NCI-H187 (cell line): ENCODE results near the gene C1orf74.
"Not testable (repeated sequence)": the region's sequence is repeated elsewhere in the genome, so short reads cannot be mapped to it uniquely, and the experiment has no call there.

Experiments used
- DNase-seq, 2 experiments: peaks; one replicate each; lab custom pipeline; 2025; lab: John Stamatoyannopoulos, UW

Gene C1orf74

DNA sequence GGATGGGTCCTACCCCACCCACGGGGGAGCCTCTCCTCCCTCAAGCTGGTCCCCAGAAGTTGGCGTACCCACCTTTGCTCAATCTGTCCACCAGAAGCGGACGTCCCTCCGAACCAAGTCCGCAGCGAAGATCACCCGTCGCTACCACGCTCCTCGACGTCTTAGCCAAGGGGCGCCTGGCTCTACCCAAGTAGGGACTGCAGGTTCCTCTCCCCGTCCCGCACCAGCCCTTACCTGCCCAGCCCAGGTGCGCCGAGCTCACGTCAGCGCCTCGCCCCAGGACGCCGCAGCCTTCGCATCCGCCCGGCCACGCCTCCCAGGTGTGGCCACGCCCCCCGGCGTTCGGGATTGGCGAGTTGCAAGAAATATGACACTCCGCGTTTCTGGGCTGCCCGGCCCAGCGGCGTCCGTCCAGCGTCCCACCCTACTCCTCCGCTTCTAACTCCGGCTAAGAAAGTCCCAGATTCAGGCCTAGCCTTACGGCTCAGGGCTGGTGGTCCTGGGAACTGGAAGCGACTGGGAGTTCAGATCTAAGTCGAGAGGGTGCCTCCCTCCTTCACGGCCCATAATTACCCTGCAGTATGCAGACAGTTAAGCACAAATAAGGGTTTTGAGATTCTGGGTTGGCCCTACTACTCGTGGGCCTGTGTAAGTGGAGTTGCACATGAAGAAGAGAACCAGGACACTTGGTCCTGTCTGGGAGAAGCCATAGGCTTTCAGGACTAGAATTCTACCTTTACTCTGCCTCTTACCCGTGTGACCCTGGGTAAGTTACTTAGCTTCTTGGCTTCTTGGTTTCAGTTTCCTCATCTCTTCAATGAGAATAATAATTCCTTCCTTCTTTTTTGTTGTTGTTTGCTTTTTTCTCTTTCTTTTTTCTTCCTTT lies 21.8 kb upstream of the C1orf74 start, which contains the start of gene IRF6:
IRF6 (minus strand) TSS at position 268 of the 886 bp plus-strand sequence. CDS start 4,729 bp downstream, outside the sequence.
- peak; percentile 41 to 71 for DNase-seq

DNA sequence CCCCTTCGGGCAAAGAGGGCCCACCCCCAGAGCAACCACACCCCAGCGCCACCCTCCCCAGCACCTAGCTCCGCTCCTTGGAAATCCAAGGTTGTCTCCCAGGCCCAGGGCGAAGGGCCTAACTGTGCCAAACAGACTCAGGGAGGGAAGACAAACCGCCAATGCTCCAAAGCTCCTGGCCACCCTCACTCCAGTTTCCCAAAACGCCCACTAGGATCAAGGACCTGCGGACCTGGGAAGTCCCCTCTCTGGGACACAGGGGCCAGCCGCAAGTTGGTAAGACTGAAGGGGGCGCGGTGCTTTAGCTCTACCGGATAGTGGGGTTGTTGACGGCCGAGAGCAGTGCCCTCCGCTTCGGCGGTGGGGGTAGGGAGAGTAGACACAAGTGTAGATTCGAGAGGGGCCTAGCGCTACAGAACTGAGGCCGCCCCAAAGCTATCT lies 21.0 kb upstream of the C1orf74 start:
- no peak for DNase-seq

DNA sequence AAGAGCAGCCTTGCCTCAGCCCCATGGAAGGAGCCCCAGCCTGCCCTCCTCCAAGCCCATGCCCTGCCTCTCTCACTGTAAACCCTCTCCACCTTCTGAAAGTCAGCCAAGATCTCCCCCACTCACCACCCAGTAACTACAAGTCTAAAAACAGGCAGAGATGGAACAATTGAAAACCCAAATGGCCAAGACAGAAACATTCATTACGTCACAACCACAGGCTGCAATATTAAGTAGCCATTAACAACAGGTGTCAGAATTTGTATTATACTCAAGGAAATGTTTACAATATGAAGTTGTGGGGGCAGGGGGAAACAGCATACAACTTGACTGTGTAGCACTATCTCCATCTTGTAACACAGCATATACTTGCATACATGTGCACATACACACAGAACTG lies 19.2 kb upstream of the C1orf74 start:
- no peak for DNase-seq

DNA sequence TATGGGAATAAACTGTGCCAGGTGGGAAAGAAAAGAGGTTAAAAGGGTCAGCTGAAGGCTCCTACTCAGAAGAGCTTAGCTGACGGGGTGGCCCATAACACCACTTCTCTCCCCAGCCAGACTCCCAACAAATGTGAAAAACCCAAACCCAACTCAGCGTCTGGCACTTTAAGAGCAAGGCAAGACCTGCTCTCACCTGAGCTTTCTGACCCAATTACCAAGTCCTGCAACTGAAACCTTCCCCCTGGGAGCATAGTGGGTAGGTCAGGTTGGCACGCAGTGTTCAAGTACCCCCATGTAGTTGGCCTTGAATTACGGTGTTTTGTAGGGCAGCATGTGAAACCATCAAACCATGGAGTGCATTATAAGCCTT lies 18.4 kb upstream of the C1orf74 start:
- DNase-seq: no peak

DNA sequence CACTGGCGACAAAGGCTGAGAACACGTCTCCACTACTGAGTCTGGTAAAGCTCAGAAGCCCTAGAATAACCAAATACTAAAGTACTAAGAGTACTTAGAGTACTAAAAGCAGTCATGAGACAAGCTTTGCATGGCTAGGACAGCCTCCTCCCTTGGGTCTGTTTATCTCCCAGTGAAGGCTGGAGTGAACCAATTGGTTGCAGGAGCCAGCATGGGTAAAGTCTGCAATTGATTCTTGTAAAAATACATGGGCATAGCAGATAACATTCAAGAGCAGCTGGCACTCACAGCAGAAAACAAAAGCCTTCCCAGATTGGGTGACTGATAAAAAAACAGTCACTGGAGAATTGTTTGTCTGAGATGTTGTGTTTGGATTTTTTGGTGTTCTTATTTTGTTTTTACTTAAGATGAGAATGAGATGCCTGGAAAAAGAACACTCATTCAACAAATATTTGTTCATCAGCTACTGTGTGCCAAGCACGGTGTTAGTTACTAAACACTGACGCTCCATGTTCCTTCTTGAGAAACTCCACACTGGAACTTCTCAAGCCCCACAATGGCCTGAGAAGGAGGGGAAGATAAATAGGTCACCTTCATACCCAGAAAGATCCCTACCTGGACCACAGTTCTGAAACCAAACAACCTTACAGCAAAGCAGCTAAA lies 17.9 kb upstream of the C1orf74 start:
- no peak for DNase-seq

DNA sequence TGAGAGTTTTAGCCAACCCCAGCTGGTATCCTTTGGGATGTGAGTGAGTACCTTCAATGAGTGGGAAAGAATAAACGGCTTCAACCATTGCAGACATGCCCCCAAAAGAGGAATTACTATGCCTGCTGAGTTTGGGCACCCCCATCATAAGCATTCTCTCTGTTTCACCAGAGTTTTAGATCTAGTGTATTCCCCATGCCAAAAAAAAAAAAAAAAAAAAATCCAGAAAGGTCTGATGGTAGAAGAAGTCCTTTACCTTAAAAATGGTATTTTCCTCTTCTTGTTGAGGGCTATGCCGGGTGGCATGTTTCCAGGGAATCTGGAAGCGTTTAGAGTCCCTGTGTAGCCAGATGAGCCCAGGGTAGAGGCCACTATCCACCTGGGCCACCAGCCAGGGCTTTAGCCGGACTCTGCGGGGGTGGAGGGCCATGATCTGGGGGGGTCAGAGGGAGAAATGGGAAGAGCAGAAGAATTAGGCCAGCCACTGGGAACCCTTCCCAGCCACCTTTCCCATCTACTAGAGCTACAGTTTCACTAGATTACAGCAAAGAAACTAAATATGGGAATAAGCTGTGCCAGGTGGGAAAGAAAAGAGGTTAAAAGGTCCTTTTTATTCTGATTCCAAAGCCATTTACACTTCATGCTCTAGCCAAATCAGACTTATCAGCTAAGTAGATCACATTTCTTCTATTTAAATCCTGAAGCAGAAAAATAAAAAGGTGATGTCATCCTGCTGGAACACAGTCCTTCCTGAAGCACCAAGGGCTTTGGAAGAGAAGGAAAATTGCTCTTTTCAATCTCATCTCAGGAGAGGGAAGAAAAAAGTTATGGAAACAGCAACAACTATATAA lies 16.9 kb upstream of the C1orf74 start:
- DNase-seq: no peak

DNA sequence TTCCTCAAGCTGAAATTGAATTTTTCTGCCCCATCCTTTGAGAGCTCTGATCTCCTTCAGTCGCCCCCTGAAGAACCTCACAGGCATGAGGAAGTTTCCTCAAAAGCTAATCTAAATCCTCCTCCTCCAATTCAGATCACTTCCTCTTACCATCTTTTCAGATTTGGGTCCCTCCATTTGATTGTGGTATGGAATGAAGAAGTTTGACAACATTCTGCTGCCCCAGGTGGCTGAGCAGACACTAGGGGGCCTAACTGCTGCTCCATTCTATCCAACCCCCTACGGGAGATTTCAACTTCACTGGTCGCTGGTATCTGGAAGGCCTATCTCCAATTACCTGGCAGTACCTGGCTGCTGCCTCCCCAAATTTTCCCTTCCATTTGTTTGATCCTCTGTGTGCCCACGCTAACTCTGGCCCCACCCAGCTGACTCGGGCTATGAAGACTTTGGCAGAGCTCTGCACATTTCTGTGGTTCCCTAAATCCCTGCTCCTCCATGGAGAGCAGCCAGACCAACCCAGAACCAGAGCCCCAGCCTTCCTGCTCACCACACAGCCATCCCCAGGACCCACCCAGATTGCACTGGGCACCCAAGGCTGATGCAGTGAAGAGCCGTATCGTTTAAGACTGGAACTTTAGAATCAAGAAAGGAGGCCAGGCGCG lies 13.8 kb upstream of the C1orf74 start:
- no peak for DNase-seq

DNA sequence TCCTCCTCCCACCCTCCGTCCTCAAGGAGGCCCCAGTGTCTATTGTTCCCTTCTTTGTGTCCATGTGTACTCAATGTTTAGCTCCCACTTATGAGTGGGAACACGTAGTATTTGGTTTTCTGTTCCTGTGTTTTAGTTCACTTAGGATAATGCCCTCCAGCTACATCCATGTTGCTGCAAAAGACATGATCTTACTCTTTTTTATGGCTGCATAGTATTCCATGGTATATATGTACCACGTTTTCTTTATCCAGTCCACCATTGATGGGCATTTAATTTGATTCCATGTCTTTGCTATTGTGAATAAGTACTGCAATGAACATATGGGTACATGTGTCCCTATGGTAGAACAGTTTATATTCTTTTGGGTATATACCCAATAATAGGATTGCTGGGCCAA lies 9.4 kb upstream of the C1orf74 start:
- not testable (repeated sequence) for DNase-seq

DNA sequence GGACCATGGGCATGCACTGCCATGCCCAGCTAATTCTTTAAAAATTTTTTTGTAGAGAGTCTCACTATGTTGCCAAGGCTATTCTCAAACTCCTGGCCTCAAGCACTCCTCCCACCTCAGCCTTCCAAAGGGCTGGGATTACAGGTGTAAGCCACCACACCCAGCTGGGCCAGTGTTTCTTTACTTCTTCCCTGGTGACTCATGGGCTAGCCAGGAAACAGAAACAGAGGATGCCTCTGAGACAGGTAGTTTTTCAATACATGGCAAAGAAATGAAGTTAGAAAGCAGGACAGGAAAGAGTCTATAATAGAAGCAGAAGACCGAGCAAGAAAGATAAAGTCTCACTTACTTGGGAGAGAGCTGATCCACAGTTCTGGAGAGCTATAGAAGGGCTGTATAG lies 7.6 kb upstream of the C1orf74 start:
- DNase-seq: no peak

DNA sequence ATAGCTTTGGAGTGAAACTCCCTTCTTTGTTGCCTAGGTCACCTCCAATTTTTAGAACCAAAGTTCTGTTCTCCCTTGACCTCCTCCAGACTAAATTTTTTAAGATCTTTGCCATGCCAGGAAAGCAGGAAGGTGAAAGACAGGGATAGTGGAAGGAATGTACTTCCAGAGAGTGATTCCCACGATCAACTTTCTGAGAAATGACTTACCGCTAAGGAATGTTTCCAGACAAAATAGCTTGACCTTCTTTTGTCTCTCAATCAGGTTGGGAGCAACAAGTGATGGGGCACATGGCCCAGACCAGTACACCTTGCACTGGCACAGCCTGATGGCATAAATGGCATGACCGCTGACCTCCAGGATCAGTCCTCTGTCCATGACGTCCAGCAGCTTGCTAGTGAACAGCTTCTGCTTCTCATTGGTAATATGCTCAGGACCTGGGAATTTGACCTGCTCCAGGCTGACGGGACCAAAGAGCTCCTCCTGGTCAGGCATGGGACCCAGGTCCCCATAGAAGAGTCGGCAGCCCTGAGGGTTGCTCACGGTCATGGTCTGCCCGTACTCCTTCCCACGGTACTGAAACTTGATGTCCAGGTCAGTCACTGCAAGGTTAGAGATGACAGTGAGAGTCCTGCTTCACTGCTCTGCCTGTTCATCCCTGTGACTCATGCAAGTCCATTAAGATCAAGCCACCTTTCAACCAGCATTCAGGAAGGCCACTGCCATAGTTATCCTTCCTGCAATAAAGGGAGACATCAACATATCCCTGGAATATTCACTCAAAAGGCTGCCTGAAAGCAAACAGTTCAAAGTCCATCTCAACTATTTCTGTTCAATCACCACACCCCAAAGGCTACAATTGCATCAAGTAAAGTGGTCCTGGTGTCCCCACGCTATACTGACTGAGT lies 6.2 kb upstream of the C1orf74 start:
- DNase-seq: no peak

DNA sequence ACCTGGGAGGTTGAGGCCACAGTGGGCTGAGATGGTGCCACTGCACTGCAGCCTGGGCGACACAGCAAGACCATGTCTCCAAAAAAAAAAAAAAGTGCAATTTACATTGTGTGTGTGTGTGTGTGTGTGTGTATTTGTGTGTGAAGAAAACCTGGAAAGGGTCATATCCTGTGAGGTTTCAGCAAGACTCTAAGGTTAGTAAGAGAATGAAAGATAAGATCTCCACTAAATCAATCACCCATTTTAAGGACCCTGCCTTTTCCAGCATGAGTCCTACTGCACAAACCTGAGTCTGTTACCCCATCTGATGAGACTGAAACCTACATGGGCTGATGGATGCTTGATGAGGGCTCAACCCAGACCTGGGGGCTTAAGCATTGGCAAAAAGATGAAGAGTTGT lies 4.9 kb upstream of the C1orf74 start:
- no peak for DNase-seq

DNA sequence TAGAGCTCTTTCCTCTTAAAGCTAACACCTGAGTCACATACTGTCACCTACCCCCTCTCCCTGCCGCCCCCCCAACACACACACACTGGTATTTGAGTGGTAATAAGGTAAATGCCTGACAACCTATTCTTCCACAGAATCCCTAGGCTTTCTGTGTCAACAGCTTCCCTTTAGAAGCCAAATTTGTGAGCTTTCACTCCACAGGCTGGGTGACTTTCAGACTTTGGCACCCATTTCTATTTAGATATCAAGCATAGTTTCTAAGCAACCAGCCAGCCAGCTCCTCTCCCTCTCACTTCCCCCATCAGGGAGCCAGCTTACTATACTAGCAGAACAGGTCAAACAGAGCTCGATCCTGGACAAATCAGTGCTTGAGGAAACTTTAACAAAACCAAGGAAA lies 3.2 kb upstream of the C1orf74 start:
- no peak for DNase-seq

DNA sequence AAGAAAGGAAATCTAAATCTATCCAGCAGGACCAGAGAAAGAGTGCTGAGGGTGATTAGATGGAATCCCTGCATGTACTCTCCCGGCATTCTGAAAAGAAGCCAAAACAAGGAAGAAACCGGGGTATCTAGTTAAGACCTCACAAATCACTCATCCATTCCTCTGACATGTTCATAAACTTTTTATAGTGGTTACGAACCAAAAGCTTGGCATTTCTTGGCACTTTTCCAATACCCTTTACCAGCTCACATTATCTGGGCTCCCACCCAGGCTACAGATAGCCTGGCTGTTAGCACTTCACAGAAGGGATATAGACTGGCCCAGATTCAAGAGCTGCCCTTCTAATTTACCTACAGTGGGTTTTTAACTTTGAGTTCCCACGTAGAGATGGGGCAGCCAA lies 1.8 kb upstream of the C1orf74 start:
- DNase-seq: no peak

DNA sequence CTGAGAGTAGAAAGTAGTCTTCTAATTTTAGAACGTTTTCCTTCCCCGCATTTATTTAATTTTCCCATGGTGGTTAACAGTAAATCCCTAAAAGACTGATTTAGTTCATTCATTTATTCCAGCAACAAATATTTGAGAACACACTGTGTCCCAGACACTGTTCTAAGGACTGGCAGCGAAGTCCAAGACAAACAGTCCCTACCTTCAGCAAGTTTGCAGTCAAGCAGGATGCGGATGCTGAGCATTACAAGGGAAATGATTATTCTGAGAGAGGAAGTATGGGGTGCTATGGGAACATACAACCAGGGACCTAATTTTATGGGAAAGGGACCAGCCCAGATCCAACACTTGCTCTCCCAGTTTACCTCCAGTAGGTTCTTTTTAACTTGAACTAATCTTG lies 1.2 kb upstream of the C1orf74 start:
- DNase-seq: no peak

DNA sequence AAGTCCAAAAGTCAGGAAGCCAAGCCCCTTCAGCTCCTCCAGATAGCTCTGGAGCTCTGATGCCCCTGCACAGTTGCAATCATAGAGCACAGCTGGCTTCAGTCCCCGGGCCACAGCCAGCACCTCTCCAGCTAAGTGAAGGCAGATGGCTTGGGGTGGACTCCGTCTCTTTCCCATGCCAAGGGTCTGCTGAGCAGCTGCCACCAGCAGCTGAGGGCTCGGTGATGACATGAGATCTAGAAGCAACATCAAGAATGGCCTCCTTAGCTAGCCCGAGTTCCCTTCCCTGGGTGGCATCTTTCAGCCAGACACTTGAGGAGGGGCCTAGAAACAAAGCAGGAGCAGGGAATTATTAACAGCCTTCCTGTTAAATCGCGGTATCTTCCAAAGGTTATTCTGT lies 973 bp downstream of the C1orf74 start:
- DNase-seq: no peak

DNA sequence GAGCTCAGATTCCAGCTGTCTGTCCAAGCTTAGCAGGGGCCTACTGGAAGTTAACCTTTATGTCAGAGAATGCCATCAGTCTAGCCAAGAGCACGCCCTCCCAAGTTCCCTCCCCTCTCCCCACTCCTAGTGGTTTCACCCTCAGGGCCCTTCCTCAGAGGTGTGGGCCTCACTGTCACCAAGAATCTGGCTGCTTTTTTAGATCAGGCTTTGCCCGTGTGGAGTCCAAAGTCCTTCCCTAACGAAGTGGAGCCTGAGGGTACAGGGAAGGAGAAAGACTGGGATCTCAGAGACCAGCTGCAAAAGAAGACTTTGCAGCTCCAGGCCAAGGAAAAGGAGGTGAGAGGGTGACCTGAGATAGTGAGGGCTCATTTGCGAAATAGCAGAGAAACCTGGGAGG lies 4.1 kb downstream of the C1orf74 start:
- DNase-seq: no peak

DNA sequence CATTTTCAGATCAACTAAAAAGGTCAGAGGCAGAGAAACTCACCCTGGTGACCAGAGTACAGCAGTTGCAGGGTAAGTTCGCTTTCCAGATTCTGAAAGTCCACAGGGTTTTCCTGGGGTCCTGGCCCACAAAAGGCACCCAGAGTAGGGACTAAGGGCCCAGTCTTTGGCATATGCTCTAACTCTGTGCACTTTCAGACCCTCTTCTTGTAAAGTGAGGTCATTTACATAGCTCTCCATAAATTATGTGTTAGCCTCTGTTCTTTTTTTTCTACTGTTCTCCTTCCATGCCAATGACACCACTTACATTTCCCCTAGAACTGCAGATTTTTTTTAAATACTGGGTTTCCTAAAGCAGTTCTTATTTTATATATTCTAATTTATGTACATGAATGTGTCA lies 6.3 kb downstream of the C1orf74 start:
- no peak for DNase-seq

DNA sequence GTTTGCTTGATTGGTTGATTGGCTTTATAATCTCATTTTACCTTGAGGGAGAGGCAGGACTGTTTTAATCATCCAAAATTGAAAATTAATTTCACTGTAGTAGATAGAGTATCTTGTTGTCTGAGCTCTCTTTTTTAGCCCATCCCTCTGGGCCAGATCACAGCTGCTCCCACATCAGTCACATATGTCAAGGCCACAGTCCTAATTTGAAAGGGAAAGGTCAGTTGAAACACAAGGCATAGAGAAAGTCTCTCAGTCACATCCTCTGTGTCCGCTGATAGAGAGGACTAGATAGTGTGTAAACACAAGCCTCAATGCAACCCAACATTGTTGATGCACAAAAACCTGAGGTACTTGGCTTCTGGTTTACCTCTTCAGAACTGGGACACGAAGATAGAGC lies 6.8 kb downstream of the C1orf74 start:
- DNase-seq: no peak

DNA sequence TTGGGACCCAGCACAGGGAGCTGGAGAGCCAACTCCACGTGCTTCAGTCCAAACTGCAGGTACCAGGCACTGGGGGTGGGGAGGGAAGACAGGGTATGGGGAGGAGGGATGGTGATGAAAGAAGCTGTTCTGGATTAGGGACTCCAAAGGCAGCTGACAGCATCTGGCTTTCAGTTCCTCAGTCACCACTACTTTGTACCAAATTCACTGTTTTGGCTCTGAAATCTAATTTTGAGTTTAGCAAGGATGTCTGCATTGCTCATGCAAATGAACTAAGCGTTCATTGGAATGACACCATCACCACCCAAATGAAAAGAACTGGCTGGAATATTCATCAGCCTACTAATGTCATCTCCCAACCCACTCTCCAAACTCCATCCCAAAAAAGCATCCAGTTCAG lies 8.7 kb downstream of the C1orf74 start:
- DNase-seq: no peak

DNA sequence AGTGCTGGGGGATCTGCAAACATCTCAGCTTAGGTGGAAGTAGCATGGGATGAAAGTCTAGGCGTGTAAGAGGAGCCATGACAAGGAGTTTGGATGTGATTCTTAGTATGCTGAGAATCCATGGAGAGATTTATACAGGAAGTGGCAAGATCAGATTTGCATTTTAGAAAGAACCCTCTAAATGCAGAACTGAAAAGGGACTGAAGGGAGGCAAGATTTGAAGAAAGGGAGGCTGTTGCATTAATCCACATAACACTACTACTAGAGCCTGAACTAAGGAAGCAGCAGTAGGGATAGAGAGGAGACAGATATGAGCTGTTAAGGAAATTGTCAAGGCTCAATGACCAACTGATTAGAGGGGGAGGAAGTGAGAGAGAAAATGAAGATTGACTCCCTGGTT lies 9.8 kb downstream of the C1orf74 start:
- DNase-seq: no peak

DNA sequence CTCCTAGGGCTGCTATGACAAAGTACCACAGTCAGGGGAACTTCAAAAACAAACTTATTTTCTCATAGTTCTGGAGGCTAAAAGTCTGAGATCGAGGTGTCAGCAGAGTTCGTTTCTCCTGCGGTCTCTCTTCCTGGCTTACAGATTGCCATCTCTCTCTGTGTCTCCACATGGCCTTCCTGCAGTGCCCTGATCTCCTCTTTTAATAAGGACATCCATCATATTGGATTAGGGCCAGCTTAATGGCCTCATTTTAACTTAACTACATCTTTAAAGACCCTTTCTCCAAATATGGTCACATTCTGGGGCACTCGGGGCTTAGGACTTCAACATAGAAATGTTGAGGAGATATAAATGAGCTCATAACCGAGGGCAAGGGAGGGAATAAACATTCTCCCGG lies 12.2 kb downstream of the C1orf74 start:
- no peak for DNase-seq
